ENCODE data around the gene ABCG1.

- TF ChIP-seq CTCF (IDR thresholded peaks at IDR 0.05) (peak; percentile 23), EZH2 (IDR thresholded peaks at IDR 0.05) (no peak)
Observed at GRCh38 chr21:42239973-42240372, 21.0 kb downstream of the ABCG1 start.
